Peyer's patch (tissue), 4 donors: ENCODE measurements around the gene SMAD9.

Experiments
- POLR2A ChIP-seq, 2 donors: fragments of 450-650 bp; IDR thresholded peaks; one replicate each; pipeline ENCODE4 v1.5.1; 2017; ENCODE audit warnings: antibody characterized with exemption in 2 of 2, mild to moderate bottlenecking in 2 of 2, moderate library complexity in 2 of 2
- TF ChIP-seq, protein P1 (sequence below), 6 experiments: fragments of 450-650 bp in 4 of 6; fragments of 200-600 bp in 2 of 6; sonication (generic) in 1 of 6; IDR thresholded peaks; one replicate each; pipeline ENCODE4 v1.5.1; 2017 to 2019; ENCODE audit warnings: antibody characterized with exemption in 6 of 6, mild to moderate bottlenecking in 3 of 6, moderate library complexity in 1 of 6

DNA sequence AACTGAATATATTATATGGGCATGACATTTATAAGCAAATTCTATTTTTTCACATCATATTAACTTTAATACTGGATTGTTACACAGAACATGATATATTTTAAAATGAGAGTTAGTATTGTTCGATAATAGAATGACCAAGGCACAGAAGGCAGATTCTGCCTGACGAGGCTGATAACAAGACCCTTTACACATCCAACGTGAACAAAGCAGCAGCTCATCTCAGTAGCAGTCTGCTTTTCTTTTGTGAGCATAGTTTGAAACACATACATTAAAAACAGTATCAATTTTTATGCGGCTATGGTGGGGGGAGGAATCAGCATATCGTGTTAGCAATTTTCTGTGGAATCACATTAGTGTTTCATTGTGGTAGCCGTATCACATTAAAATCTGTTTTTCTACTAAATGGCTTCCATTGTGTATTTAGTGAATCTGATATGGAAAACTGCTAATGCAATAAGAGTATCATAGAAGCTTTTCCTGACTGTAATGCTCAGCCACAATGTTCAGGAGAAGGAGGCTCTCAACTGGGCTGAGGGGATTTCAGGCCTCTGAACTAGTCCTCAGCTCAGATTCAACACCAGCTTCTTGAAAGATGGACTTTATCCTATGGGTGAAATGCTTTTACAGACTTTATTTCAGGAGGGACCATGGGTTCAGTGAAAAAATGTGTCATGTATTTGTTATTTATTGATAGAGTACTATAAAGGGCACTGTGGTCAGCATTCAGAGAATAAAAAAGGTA is 4.0 kb downstream of the SMAD9 start:
- TF ChIP-seq, protein P1, sequence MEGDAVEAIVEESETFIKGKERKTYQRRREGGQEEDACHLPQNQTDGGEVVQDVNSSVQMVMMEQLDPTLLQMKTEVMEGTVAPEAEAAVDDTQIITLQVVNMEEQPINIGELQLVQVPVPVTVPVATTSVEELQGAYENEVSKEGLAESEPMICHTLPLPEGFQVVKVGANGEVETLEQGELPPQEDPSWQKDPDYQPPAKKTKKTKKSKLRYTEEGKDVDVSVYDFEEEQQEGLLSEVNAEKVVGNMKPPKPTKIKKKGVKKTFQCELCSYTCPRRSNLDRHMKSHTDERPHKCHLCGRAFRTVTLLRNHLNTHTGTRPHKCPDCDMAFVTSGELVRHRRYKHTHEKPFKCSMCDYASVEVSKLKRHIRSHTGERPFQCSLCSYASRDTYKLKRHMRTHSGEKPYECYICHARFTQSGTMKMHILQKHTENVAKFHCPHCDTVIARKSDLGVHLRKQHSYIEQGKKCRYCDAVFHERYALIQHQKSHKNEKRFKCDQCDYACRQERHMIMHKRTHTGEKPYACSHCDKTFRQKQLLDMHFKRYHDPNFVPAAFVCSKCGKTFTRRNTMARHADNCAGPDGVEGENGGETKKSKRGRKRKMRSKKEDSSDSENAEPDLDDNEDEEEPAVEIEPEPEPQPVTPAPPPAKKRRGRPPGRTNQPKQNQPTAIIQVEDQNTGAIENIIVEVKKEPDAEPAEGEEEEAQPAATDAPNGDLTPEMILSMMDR (IDR thresholded peaks at IDR 0.05) = no peak
- TF ChIP-seq POLR2A (IDR thresholded peaks at IDR 0.05) = no peak
